GM12878 (cell line): ENCODE results near the gene NEU4. TPM values are rescaled to one million over a fixed set of nuclear protein-coding genes. Genes with fewer than 3 reads are reported as not detected.

ENCODE experiments used
- ATAC-seq: fragments of 200-7000 bp; cut with Tn5 transposase; 3 replicates; pipeline ENCODE4 v1.9.1; 2020; ENCODE audit warnings: mild to moderate bottlenecking, moderate library complexity
- BruUV-seq: library from RNA; stranded (reverse); fragments of 400-500 nt; replicated peaks from 2 replicates; lab custom pipeline; 2021; lab: Mats Ljungman, UMichigan
- CTCF ChIA-PET: fragments of 300-600 bp; sonication (Branson Sonifier 250); formaldehyde crosslinking; extraction: SDS; loops from one replicate; lab custom pipeline; 2021; ENCODE audit warnings: inconsistent platforms; lab: Yijun Ruan, JAX
- POLR2A ChIA-PET: fragments of 350-600 bp; formaldehyde crosslinking; extraction: SDS; loops from one replicate; lab custom pipeline; 2021; ENCODE audit warnings: inconsistent platforms; lab: Charles Lee
- RAD21 ChIA-PET: fragments of 300-600 bp; sonication (Branson Sonifier 250); formaldehyde crosslinking; loops from one replicate; lab custom pipeline; 2023; ENCODE audit warnings: antibody characterized with exemption; ENCODE audit not compliant: unreplicated experiment; lab: Charles Lee
- SMC1A ChIA-PET: fragments of 300-600 bp; sonication (Branson Sonifier 250); formaldehyde crosslinking; loops from one replicate; lab custom pipeline; 2023; ENCODE audit not compliant: unreplicated experiment, uncharacterized antibody; lab: Charles Lee
- DNase-seq: peaks from one replicate; pipeline ENCODE4 v3.0.0-alpha.2; 2011; ENCODE audit warnings: low read depth, low spot score
- FAIRE-seq: peaks from 3 replicates; lab custom pipeline; 2011; peaks lifted over from hg19 to GRCh38; lab: Jason Lieb, UNC
- H2AFZ ChIP-seq: 2 replicates; pipeline ENCODE4 v1.6.0; 2011; ENCODE audit warnings: low read depth, low read length, control low read depth; ENCODE audit not compliant: control insufficient read depth
- H3K27ac ChIP-seq: 2 replicates; pipeline ENCODE4 v1.5.1; 2011; ENCODE audit warnings: control low read depth; ENCODE audit not compliant: control insufficient read depth, insufficient read depth
- H3K27me3 ChIP-seq, 2 experiments: replicated peaks in 1 of 2; 2 replicates each; pipeline versions ENCODE4 v1.6.0 to v1.6.1; 2011; ENCODE audit warnings: low read length in 1 of 2; ENCODE audit not compliant: control insufficient read depth in 2 of 2, insufficient read depth in 2 of 2
- H3K36me3 ChIP-seq, 2 experiments: 2 replicates each; pipeline ENCODE4 v1.5.1; 2011; ENCODE audit warnings: low read length in 1 of 2; ENCODE audit not compliant: control insufficient read depth in 2 of 2, insufficient read depth in 2 of 2
- H3K4me1 ChIP-seq: 2 replicates; pipeline ENCODE4 v1.6.1; 2011; ENCODE audit warnings: mild to moderate bottlenecking, low read length, moderate library complexity, mixed read lengths; ENCODE audit not compliant: control insufficient read depth, insufficient read depth
- H3K4me2 ChIP-seq: 2 replicates; pipeline ENCODE4 v1.6.0; 2011; ENCODE audit warnings: control low read depth; ENCODE audit not compliant: control insufficient read depth, insufficient read depth
- H3K4me3 ChIP-seq: fragments of 200-600 bp; sonication (generic); 2 replicates; pipeline ENCODE4 v1.5.1; 2016
- H3K79me2 ChIP-seq: 2 replicates; pipeline ENCODE4 v1.6.0; 2011; ENCODE audit warnings: low read length; ENCODE audit not compliant: control insufficient read depth, insufficient read depth
- H3K9ac ChIP-seq: 2 replicates; pipeline ENCODE4 v1.8.0; 2011; ENCODE audit warnings: low read length, control low read depth, mixed read lengths; ENCODE audit not compliant: control insufficient read depth, insufficient read depth
- H3K9me3 ChIP-seq: replicated peaks from 3 replicates; pipeline ENCODE4 v1.5.1; 2011; ENCODE audit warnings: mild to moderate bottlenecking, low read length; ENCODE audit not compliant: control insufficient read depth, insufficient read depth
- H4K20me1 ChIP-seq: 2 replicates; pipeline ENCODE4 v1.6.0; 2011; ENCODE audit not compliant: control insufficient read depth, insufficient read depth
- ATF2 ChIP-seq: IDR thresholded peaks from 2 replicates; pipeline ENCODE4 v1.6.1; 2012; ENCODE audit warnings: low read length, inconsistent platforms
- BCL11A ChIP-seq: IDR thresholded peaks from 2 replicates; pipeline ENCODE4 v1.6.1; 2011; ENCODE audit warnings: low read depth, low read length
- CHD1 ChIP-seq: IDR thresholded peaks from 2 replicates; pipeline ENCODE4 v1.6.1; 2012; ENCODE audit warnings: low read depth, low read length, improper control_type of control experiment
- CUX1 ChIP-seq: IDR thresholded peaks from 2 replicates; pipeline ENCODE4 v1.6.1; 2012; ENCODE audit warnings: improper control_type of control experiment, low read depth, low read length; ENCODE audit not compliant: insufficient replicate concordance
- FOXM1 ChIP-seq: IDR thresholded peaks from 2 replicates; pipeline ENCODE4 v1.6.1; 2012; ENCODE audit warnings: low read depth, mild to moderate bottlenecking, inconsistent platforms, low read length, moderate library complexity
- IKZF1 ChIP-seq: fragments of 450-650 bp; conservative IDR thresholded peaks from 2 replicates; pipeline ENCODE4 v1.6.1; 2017; ENCODE audit warnings: antibody characterized with exemption, mild to moderate bottlenecking
- JUND ChIP-seq: IDR thresholded peaks from 2 replicates; pipeline ENCODE4 v1.6.1; 2012; ENCODE audit warnings: low read depth, mild to moderate bottlenecking, low read length, improper control_type of control experiment, moderate library complexity
- MXI1 ChIP-seq: fragments of 150-350 bp; IDR thresholded peaks from 2 replicates; pipeline ENCODE4 v1.6.1; 2011; ENCODE audit warnings: low read depth, mild to moderate bottlenecking, inconsistent platforms, low read length, improper control_type of control experiment
- NFYA ChIP-seq: IDR thresholded peaks from 2 replicates; pipeline ENCODE4 v1.6.1; 2011; ENCODE audit warnings: low read depth, mild to moderate bottlenecking, low read length, improper control_type of control experiment, borderline replicate concordance
- NFYB ChIP-seq: IDR thresholded peaks from 2 replicates; pipeline ENCODE4 v1.6.1; 2011; ENCODE audit warnings: low read depth, mild to moderate bottlenecking, low read length, improper control_type of control experiment, moderate library complexity; ENCODE audit not compliant: insufficient read depth
- SIX5 ChIP-seq: IDR thresholded peaks from 2 replicates; pipeline ENCODE4 v1.6.1; 2011; ENCODE audit warnings: mild to moderate bottlenecking, low read depth, low read length, moderate library complexity; ENCODE audit not compliant: severe bottlenecking
- SUPT20H ChIP-seq: IDR thresholded peaks from 2 replicates; pipeline ENCODE4 v1.6.1; 2011; ENCODE audit warnings: low read depth, mild to moderate bottlenecking, low read length, moderate library complexity, borderline replicate concordance; ENCODE audit not compliant: control insufficient read depth
- ZBED1 ChIP-seq: IDR thresholded peaks from 2 replicates; pipeline ENCODE4 v1.6.1; 2016; ENCODE audit warnings: borderline replicate concordance
- WGBS: methylation state at CpG from one replicate; pipeline ENCODE4 v1.1.6; 2016; ENCODE audit warnings: low lambda C conversion rate; ENCODE audit not compliant: insufficient replicate concordance, insufficient coverage; ENCODE audit errors: missing lambda C conversion rate; 5-methylcytosine and 5-hydroxymethylcytosine counted together
- in situ Hi-C: fragments of 300-500 bp; cut with MboI; formaldehyde crosslinking; loops from 9 replicates; pipeline ENCODE4 v1.14.3; 2018; ENCODE audit warnings: mixed read lengths
- intact Hi-C: fragments of 100-400 bp; cut with micrococcal nuclease; formaldehyde crosslinking; loops from one replicate; pipeline ENCODE4 v1.14.2; 2022; ENCODE audit not compliant: unreplicated experiment
- polyA plus RNA-seq, 11 experiments: library from polyadenylated mRNA; depleted of rRNA in 4 of 11; unstranded in 6 of 11; stranded (reverse) in 5 of 11; fragments of >200 nt; fragmentation: Nextera tagmentation in 4 of 11; fragmentation: Illumina TruSeq in 1 of 11; extraction: Ambion mirVana in 4 of 11; extraction: Trizol in 1 of 11; gene quantifications; 1 replicate in 1 of 11; 2 replicates in 10 of 11; pipeline versions ENCODE4 v1.2.1 to v1.2.3, GENCODE V29; 2011 to 2016; ENCODE audit warnings: inconsistent platforms in 2 of 11, missing spikeins in 2 of 11, low read depth in 1 of 11
- total RNA-seq, 4 experiments: library from RNA; depleted of rRNA in 3 of 4; stranded (reverse); fragments of >200 nt in 3 of 4; fragmentation: Illumina TruSeq in 1 of 4; extraction: Trizol in 1 of 4; gene quantifications; 2 replicates each; pipeline versions ENCODE4 v1.2.1 to v1.2.3, GENCODE V29; 2013 to 2021

Gene NEU4
- total and polyA plus RNA-seq, 10 of the 15 experiments (the other 5 are each of a cell fraction or from before 2014, with no cell fraction given) = 0.01 to 0.28 (median 0.14) TPM; not detected in 5

- TF ChIP-seq SUPT20H = no peak
- no peak for TF ChIP-seq CUX1
- TF ChIP-seq NFYB = no peak
- no peak for TF ChIP-seq CHD1
Observed at GRCh38 chr2:241793385-241793784, 15.6 kb upstream of the NEU4 start (continued).

- POLR2A ChIA-PET = no interaction called here
- WGBS = 44% methylated on average over 10 of the region's 10 CpGs
- CTCF ChIA-PET = interaction anchor here (0.7 kb wide), 1 partner anchor 65 kb away, joined by 3 read pairs; no protein-coding TSS in a partner anchor
- Histone ChIP-seq H3K4me2 (no peak overlapping the region), H3K4me1 (peaks cover 3% of the 10 kb centered on the region; the same call in 1 of the 2 replicates), H2AFZ (no peak overlapping the region), H3K27me3 (no peaks in the 10 kb centered on the region), H3K27ac (no peak overlapping the region), H3K9me3 (no peaks in the 10 kb centered on the region), H3K9ac (no peak overlapping the region), H4K20me1 (no peaks in the 10 kb centered on the region), H3K36me3 (no peaks in the 10 kb centered on the region), H3K79me2 (no peaks in the 10 kb centered on the region), H3K4me3 (no peak overlapping the region)
- DNase-seq (no peak), ATAC-seq (no peak), FAIRE-seq (no peak)
- no peak for TF ChIP-seq FOXM1
- TF ChIP-seq ATF2 = no peak
- no peak for TF ChIP-seq ZBED1
- no peak for TF ChIP-seq IKZF1
- TF ChIP-seq SIX5 = no peak
- TF ChIP-seq JUND = no peak
- TF ChIP-seq NFYA = no peak
- TF ChIP-seq BCL11A = no peak
- TF ChIP-seq MXI1 = no peak
- SMC1A ChIA-PET = no interaction called here
- RAD21 ChIA-PET = no interaction called here
- in situ Hi-C loops (no loop called here), intact Hi-C loops (no loop called here)
- BruUV-seq = no TSS peak
Observed at GRCh38 chr2:241794250-241794823, 14.7 kb upstream of the NEU4 start.
